ENCODE results near the gene PLCD1. TPM values are rescaled to one million over a fixed set of nuclear protein-coding genes. Genes with fewer than 3 reads are reported as not detected.

Gene PLCD1
- total RNA-seq, 1 donor from 2014 or later, result 38.6 TPM

GRCh38 chr3:38008971-38009580, 20.4 kb downstream of the PLCD1 start:
- no peak overlapping the region for H3K27ac Mint-ChIP-seq
- peaks cover 8% of the 10 kb centered on the region for H3K27me3 Mint-ChIP-seq (ENCODE audit: insufficient read depth, low read depth)
- H3K4me1 Mint-ChIP-seq, result peaks cover 14% of the 10 kb centered on the region
- no peak overlapping the region for H3K9ac ChIP-seq
- no peak overlapping the region for H3K27ac ChIP-seq
- no peaks in the 10 kb centered on the region for H3F3A ChIP-seq (ENCODE audit: low read depth)
- H3K4me3 Mint-ChIP-seq, result no peak overlapping the region
- H4K20me1 ChIP-seq (ENCODE audit: low read depth), result no peaks in the 10 kb centered on the region
- no peaks in the 10 kb centered on the region for H3K4me1 ChIP-seq
- H3K4me2 ChIP-seq, result no peak overlapping the region
- H3K36me3 Mint-ChIP-seq, result peaks cover 3% of the 10 kb centered on the region
- TF ChIP-seq EZH2 (IDR thresholded peaks at IDR 0.05), result no peak
- TF ChIP-seq EZH2phosphoT487 (IDR thresholded peaks at IDR 0.05), result no peak
- no peaks in the 10 kb centered on the region for H3K36me3 ChIP-seq
- no peaks in the 10 kb centered on the region for H3K27me3 ChIP-seq
- no peak for DNase-seq (ENCODE audit: low spot score)
- no peaks in the 10 kb centered on the region for H3K9me3 Mint-ChIP-seq
- no peaks in the 10 kb centered on the region for H3K79me2 ChIP-seq (ENCODE audit: low read depth)
- no peak overlapping the region for H2AFZ ChIP-seq (replicated peaks)
- H3K4me3 ChIP-seq, result no peak overlapping the region
- H3K9me3 ChIP-seq (ENCODE audit: low read depth), result no peaks in the 10 kb centered on the region

- Histone ChIP-seq H3K4me3 (no peak overlapping the region), H2AFZ (replicated peaks) (no peak overlapping the region), H3K36me3 (no peaks in the 10 kb centered on the region), H3F3A (ENCODE audit: low read depth) (no peaks in the 10 kb centered on the region), H3K9me3 (ENCODE audit: low read depth) (no peaks in the 10 kb centered on the region), H3K27me3 (no peaks in the 10 kb centered on the region), H3K9ac (no peak overlapping the region), H3K4me2 (no peak overlapping the region), H4K20me1 (ENCODE audit: low read depth) (no peaks in the 10 kb centered on the region), H3K4me1 (no peaks in the 10 kb centered on the region), H3K79me2 (ENCODE audit: low read depth) (no peaks in the 10 kb centered on the region), H3K27ac (no peak overlapping the region)
- no peak for DNase-seq (ENCODE audit: low spot score)
- H3K27me3 Mint-ChIP-seq (ENCODE audit: insufficient read depth, low read depth), result peaks cover 8% of the 10 kb centered on the region
- no peaks in the 10 kb centered on the region for H3K9me3 Mint-ChIP-seq
- peaks cover 3% of the 10 kb centered on the region for H3K36me3 Mint-ChIP-seq
- TF ChIP-seq CTCF (IDR thresholded peaks at IDR 0.05), result no peak
- no peak for TF ChIP-seq EZH2phosphoT487 (IDR thresholded peaks at IDR 0.05)
- no peak for TF ChIP-seq EZH2 (IDR thresholded peaks at IDR 0.05)
- no peak overlapping the region for H3K4me3 Mint-ChIP-seq
- H3K27ac Mint-ChIP-seq, result no peak overlapping the region
- peaks cover 14% of the 10 kb centered on the region for H3K4me1 Mint-ChIP-seq
Measured at GRCh38 chr3:38008191-38008701, 21.2 kb downstream of the PLCD1 start.

- Histone ChIP-seq H4K20me1 (ENCODE audit: low read depth) (no peaks in the 10 kb centered on the region), H3K4me1 (no peaks in the 10 kb centered on the region), H3K27ac (no peak overlapping the region), H3K9ac (no peak overlapping the region), H3K9me3 (ENCODE audit: low read depth) (no peaks in the 10 kb centered on the region), H3K36me3 (no peaks in the 10 kb centered on the region), H2AFZ (replicated peaks) (no peak overlapping the region), H3F3A (ENCODE audit: low read depth) (no peaks in the 10 kb centered on the region), H3K4me2 (no peak overlapping the region), H3K4me3 (no peak overlapping the region), H3K27me3 (no peaks in the 10 kb centered on the region), H3K79me2 (ENCODE audit: low read depth) (no peaks in the 10 kb centered on the region)
- Mint-ChIP-seq H3K27ac (no peak overlapping the region), H3K27me3 (ENCODE audit: insufficient read depth, low read depth) (peaks cover 8% of the 10 kb centered on the region), H3K9me3 (no peaks in the 10 kb centered on the region), H3K4me3 (no peak overlapping the region), H3K4me1 (peaks cover 14% of the 10 kb centered on the region), H3K36me3 (peaks cover 3% of the 10 kb centered on the region)
- TF ChIP-seq CTCF (IDR thresholded peaks at IDR 0.05) (no peak), EZH2 (IDR thresholded peaks at IDR 0.05) (no peak), EZH2phosphoT487 (IDR thresholded peaks at IDR 0.05) (no peak)
- no peak for DNase-seq (ENCODE audit: low spot score)
Measured at GRCh38 chr3:38007754-38008090, 21.7 kb downstream of the PLCD1 start.

GRCh38 chr3:38006445-38006995, 22.9 kb downstream of the PLCD1 start:
- no peak overlapping the region for H2AFZ ChIP-seq (replicated peaks)
- no peaks in the 10 kb centered on the region for H4K20me1 ChIP-seq (ENCODE audit: low read depth)
- H3K4me3 ChIP-seq, result no peak overlapping the region
- H3F3A ChIP-seq (ENCODE audit: low read depth), result no peaks in the 10 kb centered on the region
- Mint-ChIP-seq H3K27me3 (ENCODE audit: insufficient read depth, low read depth) (peaks cover 8% of the 10 kb centered on the region), H3K4me3 (no peak overlapping the region), H3K27ac (no peak overlapping the region), H3K9me3 (no peaks in the 10 kb centered on the region), H3K36me3 (peaks cover 3% of the 10 kb centered on the region), H3K4me1 (peaks cover 14% of the 10 kb centered on the region)
- H3K9ac ChIP-seq, result no peak overlapping the region
- no peak overlapping the region for H3K4me2 ChIP-seq
- H3K27ac ChIP-seq, result no peak overlapping the region
- no peaks in the 10 kb centered on the region for H3K79me2 ChIP-seq (ENCODE audit: low read depth)
- no peak for DNase-seq (ENCODE audit: low spot score)
- H3K27me3 ChIP-seq, result no peaks in the 10 kb centered on the region
- no peaks in the 10 kb centered on the region for H3K36me3 ChIP-seq
- no peaks in the 10 kb centered on the region for H3K9me3 ChIP-seq (ENCODE audit: low read depth)
- H3K4me1 ChIP-seq, result no peaks in the 10 kb centered on the region
- no peak for TF ChIP-seq EZH2 (IDR thresholded peaks at IDR 0.05)
- no peak for TF ChIP-seq EZH2phosphoT487 (IDR thresholded peaks at IDR 0.05)
- TF ChIP-seq CTCF (IDR thresholded peaks at IDR 0.05), result no peak

Data from neural progenitor cell (in vitro differentiated cells).